Peyer's patch (tissue), 4 donors: ENCODE results near the gene DNAJB9. TPM values are rescaled to one million over a fixed set of nuclear protein-coding genes. Genes with fewer than 3 reads are reported as not detected.

Source experiments
- DNase-seq, 3 donors: peaks; one replicate each; pipeline ENCODE4 v3.0.0-alpha.2; 2017 to 2019
- H3K27ac ChIP-seq, 4 donors: fragments of 200-600 bp; sonication (generic); one replicate each; pipeline ENCODE4 v1.5.1; 2016 to 2019
- H3K27me3 ChIP-seq, 2 donors: fragments of 200-600 bp; sonication (generic); one replicate each; pipeline ENCODE4 v1.5.1; 2019
- H3K36me3 ChIP-seq, 3 donors: fragments of 200-600 bp; sonication (generic); one replicate each; pipeline ENCODE4 v1.5.1; 2016 to 2019
- H3K4me1 ChIP-seq, 4 donors: fragments of 200-600 bp; sonication (generic); one replicate each; pipeline ENCODE4 v1.5.1; 2016 to 2019
- H3K4me3 ChIP-seq, 4 donors: fragments of 200-600 bp; sonication (generic); 1 replicate in 3 of 4; 2 replicates in 1 of 4; pipeline ENCODE4 v1.5.1; 2016 to 2019; ENCODE audit warnings: mild to moderate bottlenecking in 1 of 4
- H3K9me3 ChIP-seq, 4 donors: fragments of 200-600 bp; sonication (generic); one replicate each; pipeline ENCODE4 v1.5.1; 2016 to 2019; ENCODE audit warnings: mild to moderate bottlenecking in 1 of 4
- CTCF ChIP-seq, 6 experiments: fragments of 450-650 bp in 4 of 6; fragments of 200-600 bp in 2 of 6; sonication (generic) in 1 of 6; IDR thresholded peaks; one replicate each; pipeline ENCODE4 v1.5.1; 2017 to 2019; ENCODE audit warnings: antibody characterized with exemption in 6 of 6, mild to moderate bottlenecking in 3 of 6, moderate library complexity in 1 of 6
- POLR2A ChIP-seq, 2 donors: fragments of 450-650 bp; IDR thresholded peaks; one replicate each; pipeline ENCODE4 v1.5.1; 2017; ENCODE audit warnings: antibody characterized with exemption in 2 of 2, mild to moderate bottlenecking in 2 of 2, moderate library complexity in 2 of 2
- total RNA-seq, 4 donors: library from RNA; depleted of rRNA; stranded (reverse); fragments of >200 nt; gene quantifications; one replicate each; pipeline ENCODE4 v1.1.0, GENCODE V29; 2016

Gene DNAJB9
- total RNA-seq, 4 donors from 2014 or later = 7.4 to 25.9 (median 15.0) TPM

- TF ChIP-seq POLR2A (IDR thresholded peaks at IDR 0.05) (no peak), CTCF (IDR thresholded peaks at IDR 0.05) (no peak)
- no peak for DNase-seq
These were observed 3.7 kb upstream of the DNAJB9 start for GRCh38 chr7:108565987-108566386.

GRCh38 chr7:108568801-108569380, 783 bp upstream of the DNAJB9 start:
- H3K36me3 ChIP-seq = peaks cover 0 to 29% (median 0%) of the 10 kb centered on the region in 3 donors
- peak overlapping the region; percentile 43 to 87 (median 82) for H3K4me3 ChIP-seq
- DNase-seq = no peak
- H3K9me3 ChIP-seq = no peaks in the 10 kb centered on the region
- peak overlapping the region; percentile 86 to 95 (median 94) for H3K27ac ChIP-seq
- no peaks in the 10 kb centered on the region for H3K27me3 ChIP-seq
- peaks cover 0 to 20% (median 9%) of the 10 kb centered on the region in 4 donors for H3K4me1 ChIP-seq
- TF ChIP-seq CTCF (IDR thresholded peaks at IDR 0.05) (no peak), POLR2A (IDR thresholded peaks at IDR 0.05) (no peak)

More at GRCh38 chr7:108565987-108566386, 3.7 kb upstream of the DNAJB9 start:
- Histone ChIP-seq H3K27me3 (no peaks in the 10 kb centered on the region), H3K4me3 (no peak overlapping the region), H3K36me3 (peaks cover 0 to 20% (median 2%) of the 10 kb centered on the region in 3 donors), H3K27ac (no peak overlapping the region), H3K9me3 (no peaks in the 10 kb centered on the region), H3K4me1 (peaks cover 0 to 16% (median 6%) of the 10 kb centered on the region in 4 donors)

- H3K27me3 ChIP-seq = no peaks in the 10 kb centered on the region
- peak overlapping the region; percentile 43 to 87 (median 82) for H3K4me3 ChIP-seq
- peaks cover 0 to 20% (median 9%) of the 10 kb centered on the region in 4 donors for H3K4me1 ChIP-seq
- peak overlapping the region; percentile 86 to 95 (median 94) for H3K27ac ChIP-seq
- DNase-seq = peak; percentile 60 to 85 (median 70)
- peak in 1 of 2 donors; percentile 39 for TF ChIP-seq POLR2A (IDR thresholded peaks at IDR 0.05)
- no peak for TF ChIP-seq CTCF (IDR thresholded peaks at IDR 0.05)
- H3K9me3 ChIP-seq = no peaks in the 10 kb centered on the region
- peaks cover 0 to 26% (median 0%) of the 10 kb centered on the region in 3 donors for H3K36me3 ChIP-seq
These were observed 577 bp downstream of the DNAJB9 start for GRCh38 chr7:108570146-108570755.

GRCh38 chr7:108572480-108572879, 2.8 kb downstream of the DNAJB9 start:
- Histone ChIP-seq H3K36me3 (peaks cover 0 to 22% (median 0%) of the 10 kb centered on the region in 3 donors), H3K27me3 (no peaks in the 10 kb centered on the region), H3K9me3 (no peaks in the 10 kb centered on the region), H3K4me1 (peaks cover 0 to 14% (median 6%) of the 10 kb centered on the region in 4 donors), H3K4me3 (no peak overlapping the region), H3K27ac (no peak overlapping the region)
- no peak for DNase-seq
- no peak for TF ChIP-seq CTCF (IDR thresholded peaks at IDR 0.05)
- TF ChIP-seq POLR2A (IDR thresholded peaks at IDR 0.05) = no peak

GRCh38 chr7:108575156-108575555, 5.5 kb downstream of the DNAJB9 start:
- H3K27ac ChIP-seq = no peak overlapping the region
- peaks cover 0 to 30% (median 0%) of the 10 kb centered on the region in 3 donors for H3K36me3 ChIP-seq
- no peak overlapping the region for H3K4me3 ChIP-seq
- no peak for DNase-seq
- TF ChIP-seq POLR2A (IDR thresholded peaks at IDR 0.05) (no peak), CTCF (IDR thresholded peaks at IDR 0.05) (no peak)
- H3K9me3 ChIP-seq = no peaks in the 10 kb centered on the region
- peaks cover 0 to 8% (median 2%) of the 10 kb centered on the region in 4 donors for H3K4me1 ChIP-seq
- H3K27me3 ChIP-seq = no peaks in the 10 kb centered on the region
